GM18907 (cell line): ENCODE data around the gene CNTNAP2.
"Not testable (repeated sequence)": the region's sequence is repeated elsewhere in the genome, so short reads cannot be mapped to it uniquely, and the experiment has no call there.

Experiments used
- ATAC-seq: cut with Tn5 transposase; IDR thresholded peaks from one replicate; pipeline ENCODE4 v1.9.1; 2021; ENCODE audit warnings: mild to moderate bottlenecking, moderate library complexity; ENCODE audit not compliant: unreplicated experiment

Gene CNTNAP2

GRCh38 chr7:146865696-146866095, 749.1 kb downstream of the CNTNAP2 start:
- ATAC-seq, result no peak

DNA sequence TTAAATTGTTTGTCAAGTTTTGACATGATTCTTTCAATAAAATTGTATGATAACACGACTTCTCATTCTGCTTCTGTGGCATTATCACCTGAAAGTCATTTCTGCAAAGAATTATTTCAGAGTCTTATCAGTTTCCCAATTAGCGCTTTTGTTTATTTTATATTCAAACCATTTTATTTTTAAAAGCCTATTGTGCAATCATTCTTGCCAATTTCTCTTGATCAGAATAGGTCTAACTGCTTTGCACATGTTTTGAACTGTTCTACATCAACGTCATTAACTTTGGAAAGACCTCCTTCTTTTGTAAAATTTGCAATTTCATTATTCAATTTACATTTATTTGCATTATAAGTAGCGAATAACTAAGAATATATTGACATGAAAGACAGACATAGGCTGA, 758.1 kb downstream of the CNTNAP2 start:
- no peak for ATAC-seq

DNA sequence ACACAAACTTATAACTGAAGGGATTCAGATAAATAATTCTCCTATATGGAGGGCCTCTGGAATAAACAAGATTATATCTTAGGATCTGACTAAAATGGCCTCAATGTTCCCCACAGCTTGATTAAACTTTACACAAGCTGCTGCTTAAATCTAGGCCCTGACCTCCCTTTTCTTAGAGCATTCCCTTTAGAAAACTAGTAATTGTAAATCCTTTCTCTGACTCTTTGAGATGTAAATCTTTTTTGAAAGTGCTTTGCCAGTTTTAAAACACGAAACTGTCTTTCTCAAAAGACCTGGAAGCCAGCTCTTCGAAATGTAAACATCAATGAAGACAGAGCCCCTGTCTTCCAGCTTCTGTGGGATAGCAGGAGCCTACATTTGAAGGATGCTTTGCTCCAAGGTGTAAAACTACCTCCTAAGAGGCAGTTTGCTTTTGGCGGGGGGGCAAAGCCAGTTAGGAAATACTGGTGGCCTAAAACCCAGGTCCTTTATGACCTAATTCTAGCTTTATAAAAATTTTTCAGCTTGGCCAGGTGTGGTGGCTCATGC, 758.7 kb downstream of the CNTNAP2 start:
- no peak for ATAC-seq

GRCh38 chr7:146875981-146876380, 759.4 kb downstream of the CNTNAP2 start:
- no peak for ATAC-seq

DNA sequence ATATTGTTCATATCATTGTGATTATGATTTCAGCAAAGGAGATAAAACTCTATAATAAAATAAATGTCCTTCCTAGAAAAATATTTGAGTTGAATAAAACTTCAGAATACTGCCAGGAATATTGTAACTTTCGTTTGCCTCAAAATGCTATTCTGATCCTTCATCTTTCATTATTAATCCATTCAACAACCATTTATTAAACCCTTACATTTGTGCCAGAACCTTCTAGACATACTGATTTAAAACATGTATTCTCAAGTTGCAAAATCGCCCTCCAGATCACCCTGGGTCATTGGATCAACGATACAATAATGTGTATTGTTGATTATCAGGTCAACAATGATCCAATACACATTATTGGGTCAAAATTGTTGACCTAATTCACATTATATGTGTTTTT, 759.8 kb downstream of the CNTNAP2 start:
- no peak for ATAC-seq

GRCh38 chr7:146878901-146879300, 762.3 kb downstream of the CNTNAP2 start:
- ATAC-seq, result no peak

- ATAC-seq, result no peak
These were observed 768.6 kb downstream of the CNTNAP2 start for GRCh38 chr7:146885231-146885630.

GRCh38 chr7:146889806-146890555, 773.4 kb downstream of the CNTNAP2 start:
- ATAC-seq, result no peak

- ATAC-seq, result no peak
These were observed 775.5 kb downstream of the CNTNAP2 start for GRCh38 chr7:146892151-146892550.

GRCh38 chr7:146894927-146895326, 778.3 kb downstream of the CNTNAP2 start:
- ATAC-seq, result no peak

DNA sequence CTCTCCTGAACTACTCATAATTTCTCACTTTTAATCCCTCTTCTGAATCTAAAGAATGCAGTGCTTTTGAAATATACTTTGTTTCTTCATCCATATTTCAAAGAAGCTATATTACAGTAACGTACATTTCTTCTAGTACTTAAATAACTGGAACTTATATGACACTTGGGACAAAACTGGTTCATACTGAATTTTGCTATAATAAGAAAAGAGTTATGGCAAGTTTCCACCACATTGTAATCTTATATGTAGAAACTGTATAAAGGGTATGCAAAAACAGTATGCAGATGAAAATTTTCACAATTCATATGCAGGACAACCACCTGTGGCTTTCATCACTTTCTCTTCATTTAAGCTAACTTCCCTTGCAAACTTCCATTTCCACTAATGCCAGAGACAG, 785.7 kb downstream of the CNTNAP2 start:
- ATAC-seq, result no peak

- no peak for ATAC-seq
These were observed 786.1 kb downstream of the CNTNAP2 start for GRCh38 chr7:146902728-146903127.

DNA sequence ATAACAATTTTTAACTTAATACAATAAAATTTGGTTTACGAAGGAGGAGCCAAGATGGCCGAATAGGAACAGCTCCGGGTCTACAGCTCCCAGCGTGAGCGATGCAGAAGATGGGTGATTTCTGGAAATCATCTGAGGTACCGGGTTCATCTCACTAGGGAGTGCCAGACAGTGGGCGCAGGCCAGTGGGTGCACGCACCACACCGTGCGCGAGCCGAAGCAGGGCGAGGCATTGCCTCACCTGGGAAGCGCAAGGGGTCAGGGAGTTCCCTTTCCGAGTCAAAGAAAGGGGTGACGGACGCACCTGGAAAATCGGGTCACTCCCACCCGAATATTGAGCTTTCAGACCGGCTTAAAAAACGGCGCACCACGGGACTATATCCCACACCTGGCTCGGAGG, 789.1 kb downstream of the CNTNAP2 start:
- not testable (repeated sequence) for ATAC-seq

DNA sequence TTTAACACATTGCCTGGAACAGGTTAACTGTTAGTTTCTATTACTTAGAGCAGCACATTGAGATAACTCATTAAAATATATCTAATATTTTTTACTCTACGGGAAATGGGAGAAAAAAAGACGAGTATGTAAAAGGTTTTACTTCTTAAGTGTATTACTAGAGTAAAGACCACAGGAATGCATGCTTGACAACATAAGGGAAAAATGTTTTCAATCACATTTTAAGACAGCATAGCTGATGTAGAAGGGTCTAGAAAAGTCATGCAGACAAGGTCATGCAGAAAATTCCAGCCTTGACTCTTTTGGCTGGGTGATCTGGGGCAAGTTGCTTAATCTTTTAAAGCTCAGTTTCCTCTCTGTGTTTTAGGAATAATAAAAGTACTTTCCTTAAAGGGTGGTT, 806.2 kb downstream of the CNTNAP2 start:
- ATAC-seq, result no peak

GRCh38 chr7:146926841-146927240, 810.2 kb downstream of the CNTNAP2 start:
- ATAC-seq, result no peak

- no peak for ATAC-seq
These were observed 821.2 kb downstream of the CNTNAP2 start for GRCh38 chr7:146937836-146938235.

DNA sequence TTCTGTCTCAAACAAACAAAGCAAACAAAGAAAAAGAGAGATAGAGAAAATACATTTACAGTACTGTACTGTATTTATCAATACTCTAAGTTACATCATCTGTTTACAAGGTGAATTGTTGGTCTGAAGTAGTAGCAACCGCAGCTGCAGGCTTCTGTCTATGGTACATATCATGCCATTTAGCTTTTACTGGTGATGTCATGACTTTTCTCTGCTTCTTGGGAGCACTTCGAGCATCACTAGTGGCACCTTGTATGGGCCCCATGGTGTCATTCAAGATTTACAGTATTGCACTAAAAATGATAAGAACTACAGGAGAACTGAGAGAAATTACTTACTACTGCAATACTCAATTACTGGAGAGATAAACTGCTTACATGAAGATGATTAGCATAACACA, 826.9 kb downstream of the CNTNAP2 start:
- ATAC-seq, result no peak

DNA sequence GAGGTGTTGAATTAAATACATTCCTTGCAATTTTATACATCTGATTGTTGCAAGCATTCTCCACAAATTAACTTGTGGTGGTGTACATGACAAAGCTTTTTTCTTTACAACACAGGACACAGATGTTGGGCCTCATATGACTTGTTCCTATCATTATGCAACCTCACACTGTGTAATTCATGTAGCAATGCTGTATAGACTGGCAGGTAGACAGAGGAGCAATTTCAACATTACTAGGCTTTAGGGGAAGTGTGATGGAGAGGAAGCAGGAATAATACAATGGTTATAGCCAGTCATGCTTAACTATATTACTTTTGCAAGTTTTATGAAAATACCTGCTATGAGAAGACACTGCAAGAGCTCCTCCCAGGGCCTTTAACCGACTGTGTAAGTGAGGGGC, 832.1 kb downstream of the CNTNAP2 start:
- no peak for ATAC-seq

DNA sequence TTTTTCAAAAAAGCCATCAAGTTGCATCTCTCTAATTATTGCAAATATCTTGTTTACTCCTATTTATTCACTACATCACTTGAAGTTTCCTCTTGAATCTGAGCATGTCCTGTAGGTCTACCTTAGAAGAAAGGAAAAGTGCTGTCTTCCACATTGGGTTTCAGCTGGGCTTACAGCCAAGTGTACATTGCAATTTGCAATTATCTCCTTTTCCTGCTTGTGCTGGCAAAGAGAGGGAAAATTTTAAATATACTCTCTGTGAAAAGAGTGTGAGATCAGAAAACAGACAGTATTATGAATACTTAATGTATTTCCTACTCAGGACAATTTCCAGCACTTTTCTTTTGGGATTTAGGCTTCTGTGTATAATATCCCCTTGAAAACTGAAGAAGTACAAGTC, 839.7 kb downstream of the CNTNAP2 start:
- ATAC-seq, result no peak

- no peak for ATAC-seq
These were observed 840.3 kb downstream of the CNTNAP2 start for GRCh38 chr7:146956853-146957252.

DNA sequence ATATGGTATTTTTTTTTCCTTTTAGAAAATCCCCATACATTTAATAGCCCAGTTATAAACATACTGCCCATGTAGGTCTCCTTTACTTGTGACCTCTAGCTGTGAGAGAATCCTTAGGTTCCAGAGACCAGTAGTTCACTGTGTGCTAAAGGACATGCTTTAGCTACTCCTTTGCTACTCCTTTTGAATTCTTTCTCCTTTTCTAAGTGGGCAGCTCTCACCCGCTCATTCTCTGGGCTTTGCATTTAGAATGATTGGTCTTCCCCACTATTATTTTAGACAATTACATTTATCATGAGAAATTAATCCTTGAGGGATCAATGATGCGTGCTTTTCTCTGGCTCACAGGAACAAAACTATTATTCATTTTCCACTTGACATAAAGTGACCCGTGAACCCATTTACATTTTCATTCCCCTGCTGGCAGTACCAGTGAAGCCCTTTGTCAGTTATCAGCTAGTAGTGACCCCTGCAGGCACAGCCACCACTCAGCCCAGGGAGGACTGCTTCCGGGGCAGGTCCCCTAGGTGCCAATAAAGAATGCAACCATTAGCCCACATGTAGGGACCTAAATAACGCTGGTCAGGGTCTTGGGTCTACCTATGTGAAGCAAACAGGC, 844.3 kb downstream of the CNTNAP2 start:
- ATAC-seq, result no peak

DNA sequence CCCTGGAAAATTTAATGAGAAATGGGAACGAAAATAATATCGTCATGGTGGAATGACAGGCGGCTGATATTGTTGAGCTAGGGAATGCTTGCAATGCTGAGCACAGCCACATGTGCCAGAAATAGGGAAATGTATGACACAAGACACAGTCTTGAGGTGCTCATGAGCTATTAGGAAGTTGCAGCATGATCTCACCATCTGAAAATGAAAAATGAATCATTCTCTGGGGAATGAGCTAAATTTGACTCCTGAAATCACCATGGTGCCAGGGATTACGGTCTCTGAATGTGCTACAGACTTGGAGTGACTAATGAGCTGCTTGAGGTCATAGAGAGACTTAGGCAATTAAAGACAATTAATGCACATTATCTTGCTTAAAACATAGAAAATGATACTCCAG, 845.0 kb downstream of the CNTNAP2 start:
- no peak for ATAC-seq
